ENCODE data around the gene F7. TPM values are rescaled to one million over a fixed set of nuclear protein-coding genes. Genes with fewer than 3 reads are reported as not detected.
"Not testable (repeated sequence)": the region's sequence is repeated elsewhere in the genome, so short reads cannot be mapped to it uniquely, and the experiment has no call there.

Gene F7
- polyA plus RNA-seq, 1 donor from 2014 or later: not detected

DNA sequence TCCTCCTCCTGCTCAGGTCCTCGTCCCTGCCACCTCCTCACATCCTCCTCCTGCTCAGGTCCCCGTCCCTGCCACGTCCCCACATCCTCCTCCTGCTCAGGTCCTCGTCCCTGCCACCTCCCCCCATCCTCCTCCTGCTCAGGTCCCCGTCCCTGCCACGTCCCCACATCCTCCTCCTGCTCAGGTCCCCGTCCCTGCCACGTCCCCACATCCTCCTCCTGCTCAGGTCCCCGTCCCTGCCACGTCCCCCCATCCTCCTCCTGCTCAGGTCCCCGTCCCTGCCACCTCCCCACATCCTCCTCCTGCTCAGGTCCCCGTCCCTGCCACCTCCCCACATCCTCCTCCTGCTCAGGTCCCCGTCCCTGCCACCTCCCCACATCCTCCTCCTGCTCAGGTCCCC lies 56.4 kb downstream of the F7 start:
- H3K4me1 Mint-ChIP-seq, H3K9me3 Mint-ChIP-seq, H3K27ac Mint-ChIP-seq, H3K36me3 Mint-ChIP-seq, H3K4me3 Mint-ChIP-seq: not testable (repeated sequence)
- peaks cover 13% of the 10 kb centered on the region for H3K27me3 Mint-ChIP-seq

DNA sequence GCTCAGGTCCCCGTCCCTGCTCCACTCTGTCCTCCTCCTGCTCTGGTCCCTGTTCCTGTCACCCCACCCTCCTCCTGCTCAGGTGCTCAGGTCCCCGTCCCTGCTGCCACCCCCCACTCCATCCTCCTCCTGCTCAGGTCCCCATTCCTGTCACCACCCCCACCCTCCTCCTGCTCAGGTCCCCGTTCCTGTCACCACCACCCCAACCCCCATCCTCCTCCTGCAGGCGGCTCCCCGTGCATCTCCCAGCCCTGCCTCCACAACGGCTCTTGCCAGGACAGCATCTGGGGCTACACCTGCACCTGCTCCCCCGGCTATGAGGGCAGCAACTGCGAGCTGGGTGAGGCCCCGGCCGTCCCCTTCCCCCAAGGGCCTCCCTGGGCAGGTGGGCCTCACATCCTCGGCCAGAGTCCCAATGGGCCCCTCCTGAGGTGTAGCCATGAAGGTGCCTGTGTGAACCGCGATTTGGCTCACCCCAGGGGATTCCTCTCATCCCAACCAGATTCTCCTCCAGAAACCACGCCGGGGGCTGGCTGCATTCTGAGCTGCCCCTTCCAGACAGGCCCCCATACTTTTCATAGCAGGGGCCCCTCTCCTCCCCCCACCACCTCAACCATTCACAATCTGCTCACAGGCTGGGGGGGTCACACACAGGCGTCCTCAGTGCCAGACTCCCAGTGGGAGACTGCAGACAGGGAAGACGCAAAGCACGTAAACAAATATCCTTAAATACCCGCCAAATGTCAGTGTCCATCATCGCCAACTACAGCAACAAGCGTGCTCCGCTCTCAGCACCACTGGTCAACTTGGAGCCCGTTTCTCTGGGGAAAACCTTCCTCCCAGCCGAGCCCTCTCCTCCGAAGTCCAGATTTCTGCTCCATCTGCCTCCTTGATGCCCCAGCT lies 57.4 kb downstream of the F7 start:
- Mint-ChIP-seq H3K9me3 (peaks cover 0 to 3% (median 0%) of the 10 kb centered on the region in 3 donors), H3K27me3 (peaks cover 7% of the 10 kb centered on the region), H3K4me1 (peaks cover 0 to 3% (median 2%) of the 10 kb centered on the region in 3 donors), H3K27ac (no peak overlapping the region), H3K36me3 (peaks cover 4% of the 10 kb centered on the region), H3K4me3 (peak overlapping the region in 1 of 4 donors; percentile 27)

DNA sequence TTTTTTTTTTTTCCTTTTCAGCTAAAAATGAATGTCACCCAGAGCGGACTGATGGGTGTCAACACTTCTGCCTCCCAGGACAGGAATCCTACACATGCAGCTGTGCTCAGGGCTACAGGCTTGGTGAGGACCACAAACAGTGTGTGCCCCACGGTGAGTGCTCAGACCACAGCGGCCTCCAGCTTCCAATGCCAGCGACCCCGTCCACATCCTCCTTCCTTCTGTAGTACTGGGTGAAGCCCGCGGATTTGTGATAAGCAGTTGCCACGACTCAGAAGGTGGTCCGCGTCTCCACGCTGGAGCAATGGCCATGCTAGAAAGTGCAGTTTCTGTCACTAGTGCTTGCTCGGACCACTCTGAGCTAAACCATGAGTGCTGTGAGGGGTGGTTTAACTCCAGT lies 58.9 kb downstream of the F7 start:
- H3K27me3 Mint-ChIP-seq: peaks cover 3% of the 10 kb centered on the region
- peaks cover 7% of the 10 kb centered on the region for H3K36me3 Mint-ChIP-seq

DNA sequence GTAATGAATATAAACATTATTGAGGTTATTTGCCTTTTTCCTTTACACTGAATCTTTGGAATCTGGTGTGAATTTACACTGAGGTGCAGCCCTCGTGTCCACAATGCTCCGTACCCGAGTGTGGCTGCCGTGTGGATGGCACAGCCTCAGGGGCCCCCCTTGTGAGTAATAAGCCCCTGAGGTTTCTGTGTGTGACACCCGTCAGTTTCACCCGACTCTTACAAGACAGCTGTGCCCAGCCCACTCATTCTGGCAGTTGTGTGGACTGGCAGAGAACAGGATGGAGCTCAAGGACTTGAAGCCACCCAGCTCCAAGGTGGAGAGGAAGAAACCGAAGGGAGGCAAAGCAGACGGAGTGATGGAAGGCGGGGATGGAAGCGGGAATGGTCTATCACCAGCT lies 60.7 kb downstream of the F7 start:
- H3K4me1 Mint-ChIP-seq: peaks cover 0 to 5% (median 4%) of the 10 kb centered on the region in 3 donors
- H3K36me3 Mint-ChIP-seq: peaks cover 7% of the 10 kb centered on the region
- peaks cover 0 to 3% (median 0%) of the 10 kb centered on the region in 3 donors for H3K9me3 Mint-ChIP-seq
- H3K27me3 Mint-ChIP-seq: peaks cover 1% of the 10 kb centered on the region
- no peak overlapping the region for H3K27ac Mint-ChIP-seq
- H3K4me3 Mint-ChIP-seq: no peak overlapping the region

More for the DNA sequence above, 58.9 kb downstream of the F7 start:
- Mint-ChIP-seq H3K4me3 (no peak overlapping the region), H3K27ac (peak overlapping the region in 1 of 3 donors; percentile 23), H3K9me3 (peaks cover 0 to 3% (median 0%) of the 10 kb centered on the region in 3 donors), H3K4me1 (peaks cover 0 to 3% (median 2%) of the 10 kb centered on the region in 3 donors)

DNA sequence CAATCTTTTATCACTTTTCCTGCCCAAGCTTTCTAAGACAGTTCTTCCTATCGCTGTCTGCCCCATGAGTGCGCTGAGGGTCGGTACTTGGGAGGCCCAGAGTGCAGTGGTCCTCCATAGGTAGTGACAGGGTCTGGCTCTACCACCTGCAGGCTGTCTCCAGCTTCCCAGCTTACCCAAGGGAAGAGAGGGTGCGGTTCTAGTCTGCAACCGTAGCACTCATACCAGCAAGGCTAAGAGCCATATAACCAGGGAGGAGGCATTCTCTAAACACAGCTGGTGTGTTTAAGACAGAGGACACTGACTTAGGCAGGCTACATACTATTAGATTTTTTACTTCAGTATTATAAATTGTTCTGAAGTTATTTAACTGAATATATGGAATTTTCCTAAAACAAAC lies 61.1 kb downstream of the F7 start:
- peaks cover 0 to 5% (median 5%) of the 10 kb centered on the region in 3 donors for H3K4me1 Mint-ChIP-seq
- no peak overlapping the region for H3K4me3 Mint-ChIP-seq
- no peaks in the 10 kb centered on the region for H3K27me3 Mint-ChIP-seq
- H3K9me3 Mint-ChIP-seq: peaks cover 0 to 3% (median 0%) of the 10 kb centered on the region in 3 donors
- H3K27ac Mint-ChIP-seq: no peak overlapping the region
- H3K36me3 Mint-ChIP-seq: peaks cover 8% of the 10 kb centered on the region

DNA sequence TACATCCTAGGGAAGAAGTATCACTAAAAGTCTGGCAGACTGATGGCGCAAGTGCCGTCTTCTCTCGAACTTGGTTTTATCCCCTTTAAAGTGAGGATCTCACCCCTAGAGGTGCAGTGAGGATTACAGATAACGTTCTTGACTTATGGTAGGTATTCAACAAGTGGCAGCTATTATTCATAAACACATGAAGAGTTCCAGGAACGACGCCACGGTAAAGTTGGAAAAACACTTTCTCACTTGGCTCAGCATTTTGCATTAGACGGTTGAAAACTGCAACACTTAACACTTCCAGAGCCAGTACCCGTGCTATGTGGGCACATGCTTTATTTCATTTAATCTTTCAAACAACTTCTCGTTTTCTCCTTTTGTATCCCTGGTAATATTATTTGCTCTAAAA lies 61.6 kb downstream of the F7 start:
- no peak overlapping the region for H3K4me3 Mint-ChIP-seq
- H3K9me3 Mint-ChIP-seq: peaks cover 0 to 3% (median 0%) of the 10 kb centered on the region in 3 donors
- H3K36me3 Mint-ChIP-seq: peaks cover 8% of the 10 kb centered on the region
- H3K4me1 Mint-ChIP-seq: peaks cover 0 to 5% (median 5%) of the 10 kb centered on the region in 3 donors
- H3K27me3 Mint-ChIP-seq: no peaks in the 10 kb centered on the region
- H3K27ac Mint-ChIP-seq: no peak overlapping the region

DNA sequence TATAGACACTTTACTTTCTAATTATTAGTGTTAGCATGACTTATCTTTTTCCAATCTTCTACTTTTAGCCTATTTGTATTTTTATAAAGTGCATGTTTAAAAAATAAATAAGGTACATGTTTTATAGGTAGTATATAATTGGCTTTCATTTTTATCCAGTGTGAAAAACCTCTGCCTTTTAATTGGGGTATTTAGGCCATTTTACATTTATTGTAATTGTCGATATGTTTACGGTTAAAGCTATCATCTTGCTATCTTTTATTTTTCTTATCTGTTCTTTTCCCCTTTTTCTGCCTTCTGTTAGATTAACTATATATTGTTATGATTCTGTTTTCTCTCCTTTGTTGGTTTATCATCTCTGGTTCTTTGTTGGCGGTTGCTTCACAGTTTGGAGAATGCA lies 62.0 kb downstream of the F7 start:
- Mint-ChIP-seq H3K4me1 (peaks cover 0 to 5% (median 5%) of the 10 kb centered on the region in 3 donors), H3K36me3 (peaks cover 8% of the 10 kb centered on the region), H3K27ac (no peak overlapping the region), H3K9me3 (peaks cover 0 to 3% (median 0%) of the 10 kb centered on the region in 3 donors), H3K27me3 (no peaks in the 10 kb centered on the region), H3K4me3 (no peak overlapping the region)

DNA sequence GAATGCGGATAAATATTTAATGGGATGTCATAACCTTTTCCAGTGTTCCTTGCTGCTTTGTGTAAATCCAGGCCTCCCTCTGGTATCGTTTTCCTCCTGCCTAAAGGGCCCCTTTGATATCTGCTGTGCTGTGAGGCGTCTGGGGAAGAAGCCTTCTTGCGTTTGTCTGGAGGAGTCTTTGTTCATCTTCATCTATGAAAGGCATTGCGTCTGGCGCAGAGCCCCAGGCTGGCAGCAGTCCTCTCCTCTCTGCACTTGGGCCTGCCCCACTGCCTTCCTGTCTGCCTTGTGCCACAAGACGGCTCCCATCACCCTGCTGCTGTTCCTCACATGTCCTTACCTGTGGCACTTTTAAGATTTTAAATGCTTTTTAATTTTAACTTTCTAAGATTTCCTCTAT lies 62.6 kb downstream of the F7 start:
- H3K36me3 Mint-ChIP-seq: peaks cover 8% of the 10 kb centered on the region
- H3K9me3 Mint-ChIP-seq: peaks cover 0 to 3% (median 0%) of the 10 kb centered on the region in 3 donors
- peaks cover 0 to 5% (median 5%) of the 10 kb centered on the region in 3 donors for H3K4me1 Mint-ChIP-seq
- no peaks in the 10 kb centered on the region for H3K27me3 Mint-ChIP-seq
- no peak overlapping the region for H3K27ac Mint-ChIP-seq
- H3K4me3 Mint-ChIP-seq: no peak overlapping the region

DNA sequence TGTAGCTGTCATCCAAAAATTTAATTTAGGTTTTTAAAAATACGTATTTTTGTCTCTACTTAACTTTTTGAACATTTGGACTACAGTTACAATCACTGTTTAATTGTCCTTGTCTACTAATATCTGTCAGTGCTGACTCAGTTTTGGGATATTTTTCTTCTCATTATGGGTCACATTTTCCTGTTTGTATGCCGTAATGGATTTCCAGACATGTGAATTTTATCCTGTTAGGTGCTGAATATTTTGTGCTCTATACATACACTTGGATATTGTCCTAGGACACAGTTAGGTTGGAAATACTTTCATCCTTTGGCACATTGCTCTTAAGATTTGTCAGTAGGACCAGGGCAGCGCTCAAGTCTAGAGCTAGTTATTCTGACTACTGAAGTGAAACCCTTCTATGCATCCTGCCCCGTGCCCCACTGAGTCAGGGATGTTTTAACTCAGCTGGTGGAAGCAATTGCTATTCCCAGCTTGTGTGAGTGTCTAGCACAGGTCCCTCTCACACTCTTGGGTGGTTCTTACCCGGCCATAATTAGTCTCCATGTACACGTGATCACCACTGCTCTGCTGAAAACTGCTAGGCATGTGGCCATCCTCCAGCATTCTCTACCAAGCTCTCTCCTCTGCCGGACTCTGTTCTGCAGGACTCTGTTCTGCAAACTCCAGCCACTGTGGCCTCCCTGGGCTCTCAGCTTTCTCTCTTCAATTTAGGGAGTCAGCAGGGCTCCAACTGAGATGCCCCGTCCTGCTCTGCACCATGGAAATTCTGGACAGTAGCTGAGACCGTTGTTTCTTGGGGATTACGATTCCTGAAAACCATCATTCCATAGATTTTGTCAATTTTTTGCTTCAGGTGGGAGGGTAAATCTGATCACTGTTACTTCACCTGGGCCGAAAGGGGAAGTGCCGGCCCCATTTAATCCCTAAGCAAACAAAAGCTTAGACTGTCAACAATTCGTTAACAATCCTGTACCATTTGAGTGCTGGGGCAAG lies 64.0 kb downstream of the F7 start:
- Mint-ChIP-seq H3K4me3 (no peak overlapping the region), H3K27ac (no peak overlapping the region), H3K4me1 (peaks cover 0 to 5% (median 3%) of the 10 kb centered on the region in 3 donors), H3K36me3 (peaks cover 8% of the 10 kb centered on the region), H3K27me3 (no peaks in the 10 kb centered on the region), H3K9me3 (peaks cover 0 to 3% (median 0%) of the 10 kb centered on the region in 3 donors)

Other genes starting within 250 kb of the F7 start
- 1.7 TPM for gene MCF2L, start 136.6 kb upstream of the F7 start, polyA plus RNA-seq
- not detected for gene F10, start 17.0 kb downstream of the F7 start, polyA plus RNA-seq
- not detected for gene PROZ, start 52.9 kb downstream of the F7 start, polyA plus RNA-seq
- gene PCID2, start 102.9 kb downstream of the F7 start, polyA plus RNA-seq: 46.0 TPM
- gene CUL4A, start 103.8 kb downstream of the F7 start, polyA plus RNA-seq: 42.6 TPM
- gene LAMP1, start 191.4 kb downstream of the F7 start, polyA plus RNA-seq: 21.7 TPM

Data from IgD-negative memory B cell (primary cell).